PC-9 (cell line): Measurements from ENCODE around the gene KIF21B.

ENCODE experiments used
- EZH2 ChIP-seq: fragments of 200-600 bp; sonication (generic); IDR thresholded peaks from 2 replicates; pipeline ENCODE4 v1.8.0; 2017; ENCODE audit warnings: antibody characterized with exemption, low read depth
- TF ChIP-seq, protein P1 (sequence below): fragments of 200-600 bp; sonication (generic); conservative IDR thresholded peaks from 2 replicates; pipeline ENCODE4 v1.6.1; 2017; ENCODE audit warnings: mixed run types, antibody characterized with exemption, mild to moderate bottlenecking, moderate library complexity

DNA sequence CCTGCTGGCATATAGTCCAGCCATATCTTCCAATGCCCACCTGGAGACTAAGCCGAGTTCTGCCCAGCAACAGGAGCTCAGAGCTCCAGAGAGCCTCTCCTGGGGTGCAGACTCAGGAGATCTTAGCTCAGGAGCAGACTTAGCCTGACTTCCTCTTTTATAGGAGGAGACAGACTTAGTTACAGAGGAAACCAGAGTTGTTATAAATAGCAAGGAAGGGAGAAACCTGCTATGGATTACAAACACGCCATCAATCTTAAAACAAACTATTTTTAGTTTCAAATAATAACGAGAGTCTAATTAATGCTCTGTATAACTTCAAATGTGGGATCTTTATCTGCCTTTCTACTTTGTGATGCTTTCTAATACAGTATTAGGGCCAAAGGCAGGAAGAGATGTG, 3.3 kb upstream of the KIF21B start:
- TF ChIP-seq, protein P1, sequence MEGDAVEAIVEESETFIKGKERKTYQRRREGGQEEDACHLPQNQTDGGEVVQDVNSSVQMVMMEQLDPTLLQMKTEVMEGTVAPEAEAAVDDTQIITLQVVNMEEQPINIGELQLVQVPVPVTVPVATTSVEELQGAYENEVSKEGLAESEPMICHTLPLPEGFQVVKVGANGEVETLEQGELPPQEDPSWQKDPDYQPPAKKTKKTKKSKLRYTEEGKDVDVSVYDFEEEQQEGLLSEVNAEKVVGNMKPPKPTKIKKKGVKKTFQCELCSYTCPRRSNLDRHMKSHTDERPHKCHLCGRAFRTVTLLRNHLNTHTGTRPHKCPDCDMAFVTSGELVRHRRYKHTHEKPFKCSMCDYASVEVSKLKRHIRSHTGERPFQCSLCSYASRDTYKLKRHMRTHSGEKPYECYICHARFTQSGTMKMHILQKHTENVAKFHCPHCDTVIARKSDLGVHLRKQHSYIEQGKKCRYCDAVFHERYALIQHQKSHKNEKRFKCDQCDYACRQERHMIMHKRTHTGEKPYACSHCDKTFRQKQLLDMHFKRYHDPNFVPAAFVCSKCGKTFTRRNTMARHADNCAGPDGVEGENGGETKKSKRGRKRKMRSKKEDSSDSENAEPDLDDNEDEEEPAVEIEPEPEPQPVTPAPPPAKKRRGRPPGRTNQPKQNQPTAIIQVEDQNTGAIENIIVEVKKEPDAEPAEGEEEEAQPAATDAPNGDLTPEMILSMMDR: no peak
- TF ChIP-seq EZH2: no peak
